ENCODE data around the gene TMEM132A. TPM values are rescaled to one million over a fixed set of nuclear protein-coding genes. Genes with fewer than 3 reads are reported as not detected.

Gene TMEM132A
- total RNA-seq, 1 donor from 2014 or later: 6.1 TPM

DNA sequence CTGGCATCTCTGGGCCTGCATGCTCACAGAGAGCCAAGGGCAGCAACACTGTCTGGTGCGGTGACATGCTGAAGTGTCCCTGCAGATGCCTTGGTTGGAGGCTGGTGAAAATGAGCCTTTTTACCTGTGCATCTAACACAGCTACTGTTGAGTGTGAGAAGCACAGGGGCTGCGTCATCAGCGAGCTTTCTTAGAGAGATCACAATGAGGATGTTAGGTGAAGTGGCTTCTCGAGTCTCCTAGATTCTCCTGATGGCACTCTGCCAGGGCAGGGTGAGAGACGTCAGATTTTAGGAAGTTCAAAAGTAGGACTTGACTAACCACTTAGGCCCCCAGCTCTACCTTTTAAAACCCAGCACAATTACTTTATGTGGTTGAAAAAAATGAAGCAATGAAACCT, 31.3 kb downstream of the TMEM132A start:
- H3K4me3 ChIP-seq: no peak overlapping the region
- H3K27me3 ChIP-seq: no peaks in the 10 kb centered on the region
- H3K36me3 ChIP-seq: no peaks in the 10 kb centered on the region
- peaks cover 15% of the 10 kb centered on the region for H3K4me1 ChIP-seq
- DNase-seq (ENCODE audit: extremely low spot score in 2 of 2): no peak
- no peaks in the 10 kb centered on the region for H3K9me3 ChIP-seq
- H3K27ac ChIP-seq: no peak overlapping the region
- intact Hi-C loops (cut with DNase I): no loop called here
- TF ChIP-seq POLR2A (IDR thresholded peaks at IDR 0.05) (no peak), POLR2AphosphoS5 (IDR thresholded peaks at IDR 0.05; ENCODE audit: insufficient read depth in 1 of 2, low read depth in 1 of 2) (no peak)
- TF ChIP-seq, protein P1, sequence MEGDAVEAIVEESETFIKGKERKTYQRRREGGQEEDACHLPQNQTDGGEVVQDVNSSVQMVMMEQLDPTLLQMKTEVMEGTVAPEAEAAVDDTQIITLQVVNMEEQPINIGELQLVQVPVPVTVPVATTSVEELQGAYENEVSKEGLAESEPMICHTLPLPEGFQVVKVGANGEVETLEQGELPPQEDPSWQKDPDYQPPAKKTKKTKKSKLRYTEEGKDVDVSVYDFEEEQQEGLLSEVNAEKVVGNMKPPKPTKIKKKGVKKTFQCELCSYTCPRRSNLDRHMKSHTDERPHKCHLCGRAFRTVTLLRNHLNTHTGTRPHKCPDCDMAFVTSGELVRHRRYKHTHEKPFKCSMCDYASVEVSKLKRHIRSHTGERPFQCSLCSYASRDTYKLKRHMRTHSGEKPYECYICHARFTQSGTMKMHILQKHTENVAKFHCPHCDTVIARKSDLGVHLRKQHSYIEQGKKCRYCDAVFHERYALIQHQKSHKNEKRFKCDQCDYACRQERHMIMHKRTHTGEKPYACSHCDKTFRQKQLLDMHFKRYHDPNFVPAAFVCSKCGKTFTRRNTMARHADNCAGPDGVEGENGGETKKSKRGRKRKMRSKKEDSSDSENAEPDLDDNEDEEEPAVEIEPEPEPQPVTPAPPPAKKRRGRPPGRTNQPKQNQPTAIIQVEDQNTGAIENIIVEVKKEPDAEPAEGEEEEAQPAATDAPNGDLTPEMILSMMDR (IDR thresholded peaks at IDR 0.05): no peak

DNA sequence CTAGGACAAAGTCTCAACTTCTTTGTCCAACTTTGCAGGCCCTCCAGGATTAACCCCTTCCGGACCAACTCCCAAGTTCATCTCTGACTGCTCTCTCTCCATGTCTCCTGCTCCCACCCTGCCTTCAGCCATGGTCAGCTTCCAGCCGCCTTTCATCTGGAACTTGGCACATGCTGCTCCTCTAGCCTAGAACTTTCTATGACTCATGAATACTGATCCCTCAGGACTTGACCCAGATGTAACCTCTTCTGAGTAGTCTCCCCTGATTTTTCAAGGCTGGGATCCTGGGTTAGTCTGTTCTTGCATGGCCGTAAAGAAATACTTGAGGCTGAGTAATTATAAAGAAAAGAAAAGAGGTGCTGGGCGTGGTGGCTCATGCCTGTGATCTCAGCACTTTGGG, 32.9 kb downstream of the TMEM132A start:
- Histone ChIP-seq H3K9me3 (no peaks in the 10 kb centered on the region), H3K27ac (no peak overlapping the region), H3K4me1 (peaks cover 8% of the 10 kb centered on the region), H3K27me3 (no peaks in the 10 kb centered on the region), H3K36me3 (no peaks in the 10 kb centered on the region), H3K4me3 (no peak overlapping the region)
- no peak for DNase-seq (ENCODE audit: extremely low spot score in 2 of 2)
- intact Hi-C loops (cut with DNase I): no loop called here
- TF ChIP-seq POLR2A (IDR thresholded peaks at IDR 0.05): no peak
- no peak for TF ChIP-seq POLR2AphosphoS5 (IDR thresholded peaks at IDR 0.05; ENCODE audit: insufficient read depth in 1 of 2, low read depth in 1 of 2)
- TF ChIP-seq, protein P1 (IDR thresholded peaks at IDR 0.05): no peak

DNA sequence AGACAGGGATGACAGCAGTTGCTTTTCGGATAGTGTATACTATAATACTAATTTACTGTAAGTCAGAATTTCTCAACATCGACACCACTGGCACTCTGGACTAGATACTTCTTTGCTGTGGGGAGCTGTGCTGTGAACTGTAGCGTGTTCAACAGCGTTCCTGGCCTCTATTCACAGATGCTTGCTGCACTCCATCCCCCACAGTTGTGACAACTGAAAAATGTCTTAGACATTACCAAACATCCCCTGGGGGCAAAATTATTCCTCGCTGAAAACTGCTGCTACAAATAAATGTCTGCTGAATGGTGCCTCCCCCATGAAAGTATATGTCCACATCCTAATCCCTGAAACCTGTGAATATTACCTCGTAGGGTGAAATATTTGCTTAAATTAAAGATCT, 35.2 kb downstream of the TMEM132A start:
- H3K4me3 ChIP-seq: no peak overlapping the region
- no peak overlapping the region for H3K27ac ChIP-seq
- intact Hi-C loops (cut with DNase I): no loop called here
- no peak for TF ChIP-seq POLR2AphosphoS5 (IDR thresholded peaks at IDR 0.05; ENCODE audit: insufficient read depth in 1 of 2, low read depth in 1 of 2)
- no peak for TF ChIP-seq POLR2A (IDR thresholded peaks at IDR 0.05)
- TF ChIP-seq, protein P1 (IDR thresholded peaks at IDR 0.05): no peak
- no peaks in the 10 kb centered on the region for H3K27me3 ChIP-seq
- H3K4me1 ChIP-seq: no peaks in the 10 kb centered on the region
- no peaks in the 10 kb centered on the region for H3K9me3 ChIP-seq
- no peaks in the 10 kb centered on the region for H3K36me3 ChIP-seq
- no peak for DNase-seq (ENCODE audit: extremely low spot score in 2 of 2)

DNA sequence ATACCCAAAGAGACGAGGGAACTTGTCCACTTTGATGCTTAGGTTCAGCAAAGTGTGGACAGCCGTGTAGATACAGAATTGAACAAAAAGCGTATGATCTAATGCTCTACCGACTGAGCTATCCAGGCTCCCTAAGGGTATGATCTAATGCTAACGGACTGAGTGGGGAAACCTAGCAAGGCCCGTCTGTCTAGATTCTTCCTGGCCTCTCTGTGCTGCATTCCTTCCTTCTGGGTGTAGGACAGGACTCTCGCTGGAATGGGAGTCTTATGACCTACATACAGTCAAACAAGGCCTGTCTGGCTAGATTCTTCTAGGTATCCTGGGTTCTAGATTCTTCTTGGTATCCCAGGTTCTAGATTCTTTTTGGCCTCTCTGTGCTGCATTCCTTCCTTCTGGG, 36.1 kb downstream of the TMEM132A start:
- no peaks in the 10 kb centered on the region for H3K27me3 ChIP-seq
- no peak for DNase-seq (ENCODE audit: extremely low spot score in 2 of 2)
- intact Hi-C loops (cut with DNase I): no loop called here
- H3K4me3 ChIP-seq: no peak overlapping the region
- H3K9me3 ChIP-seq: no peaks in the 10 kb centered on the region
- no peaks in the 10 kb centered on the region for H3K36me3 ChIP-seq
- TF ChIP-seq POLR2AphosphoS5 (IDR thresholded peaks at IDR 0.05; ENCODE audit: insufficient read depth in 1 of 2, low read depth in 1 of 2) (no peak), POLR2A (IDR thresholded peaks at IDR 0.05) (no peak)
- TF ChIP-seq, protein P1 (IDR thresholded peaks at IDR 0.05): no peak
- no peaks in the 10 kb centered on the region for H3K4me1 ChIP-seq
- no peak overlapping the region for H3K27ac ChIP-seq

DNA sequence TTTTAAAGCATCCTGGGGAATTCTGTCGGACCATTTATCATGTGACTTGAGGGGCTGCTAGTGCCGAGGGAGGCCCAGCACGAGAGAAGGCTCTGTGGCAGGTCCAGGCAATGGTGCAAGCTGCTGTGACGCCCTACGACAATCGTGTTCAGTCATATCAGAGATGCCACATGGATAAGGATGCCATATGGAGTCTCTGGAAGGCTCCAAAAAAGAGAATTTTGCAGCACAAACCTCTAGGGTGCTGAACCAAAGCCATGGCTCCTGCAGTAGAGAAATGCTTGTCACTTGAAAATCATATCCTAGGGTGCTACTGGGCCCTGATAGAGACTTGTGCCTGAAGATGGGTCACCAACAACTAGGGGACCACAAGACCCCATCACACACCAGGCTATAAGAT, 40.5 kb downstream of the TMEM132A start:
- Histone ChIP-seq H3K4me1 (no peaks in the 10 kb centered on the region), H3K4me3 (no peak overlapping the region), H3K36me3 (no peaks in the 10 kb centered on the region), H3K27ac (no peak overlapping the region), H3K9me3 (no peaks in the 10 kb centered on the region), H3K27me3 (no peaks in the 10 kb centered on the region)
- TF ChIP-seq, protein P1 (IDR thresholded peaks at IDR 0.05): no peak
- TF ChIP-seq POLR2AphosphoS5 (IDR thresholded peaks at IDR 0.05; ENCODE audit: insufficient read depth in 1 of 2, low read depth in 1 of 2) (no peak), POLR2A (IDR thresholded peaks at IDR 0.05) (no peak)
- intact Hi-C loops (cut with DNase I): no loop called here
- DNase-seq (ENCODE audit: extremely low spot score in 2 of 2): no peak

Measured in vagina (tissue), 2 donors.